WTC11 (cell line): ENCODE results near the gene C11orf54.

Experiments used
- CREM ChIP-seq: sonication (generic); formaldehyde crosslinking; IDR thresholded peaks from 2 replicates; pipeline ENCODE4 v1.8.1; 2022; ENCODE audit warnings: mild to moderate bottlenecking, missing genetic modification reagents, moderate library complexity
- CTCF ChIP-seq: fragments of 200-600 bp; IDR thresholded peaks from 2 replicates; pipeline ENCODE4 v1.8.0; 2022; ENCODE audit warnings: antibody characterized with exemption
- MYBL2 ChIP-seq: sonication (generic); formaldehyde crosslinking; IDR thresholded peaks from 2 replicates; pipeline ENCODE4 v1.8.1; 2023; ENCODE audit warnings: mild to moderate bottlenecking, moderate library complexity, missing genetic modification reagents
- NR1H2 ChIP-seq: sonication (generic); formaldehyde crosslinking; IDR thresholded peaks from 2 replicates; pipeline ENCODE4 v1.9.0; 2021; ENCODE audit warnings: mild to moderate bottlenecking, moderate library complexity, missing genetic modification reagents
- NR3C1 ChIP-seq: sonication (generic); formaldehyde crosslinking; conservative IDR thresholded peaks from 2 replicates; pipeline ENCODE4 v1.8.1; 2023; ENCODE audit warnings: low read depth, mild to moderate bottlenecking, missing genetic modification reagents
- SP1 ChIP-seq: sonication (generic); formaldehyde crosslinking; conservative IDR thresholded peaks from 2 replicates; pipeline ENCODE4 v1.8.1; 2022; ENCODE audit warnings: missing genetic modification reagents
- TEAD1 ChIP-seq: sonication (generic); formaldehyde crosslinking; IDR thresholded peaks from 2 replicates; pipeline ENCODE4 v1.8.0; 2022; ENCODE audit warnings: mild to moderate bottlenecking, missing genetic modification reagents
- USF2 ChIP-seq: sonication (generic); formaldehyde crosslinking; IDR thresholded peaks from 2 replicates; pipeline ENCODE4 v1.8.1; 2023; ENCODE audit warnings: mild to moderate bottlenecking, missing genetic modification reagents, moderate library complexity
- ZNF232 ChIP-seq: sonication (generic); formaldehyde crosslinking; IDR thresholded peaks from 2 replicates; pipeline ENCODE4 v1.8.0; 2022; ENCODE audit warnings: mild to moderate bottlenecking, missing genetic modification reagents
- ZNF317 ChIP-seq: sonication (generic); formaldehyde crosslinking; IDR thresholded peaks from 2 replicates; pipeline ENCODE4 v1.8.1; 2023; ENCODE audit warnings: low read depth, mild to moderate bottlenecking, moderate library complexity, missing genetic modification reagents, borderline replicate concordance
- TF ChIP-seq, protein P1 (sequence below): sonication (generic); formaldehyde crosslinking; IDR thresholded peaks from 2 replicates; pipeline ENCODE4 v1.8.1; 2022; ENCODE audit warnings: low read depth, missing genetic modification reagents, borderline replicate concordance

GRCh38 chr11:93737904-93738612, 3.4 kb upstream of the C11orf54 start:
- TF ChIP-seq CTCF (no peak), NR1H2 (CRISPR knock-in tag) (no peak), ZNF232 (CRISPR knock-in tag) (no peak), TEAD1 (no peak), SP1 (CRISPR knock-in tag) (no peak), USF2 (CRISPR knock-in tag) (no peak), ZNF317 (CRISPR knock-in tag) (no peak), CREM (CRISPR knock-in tag) (no peak), NR3C1 (CRISPR knock-in tag) (no peak), MYBL2 (CRISPR knock-in tag) (no peak)
- TF ChIP-seq, protein P1, sequence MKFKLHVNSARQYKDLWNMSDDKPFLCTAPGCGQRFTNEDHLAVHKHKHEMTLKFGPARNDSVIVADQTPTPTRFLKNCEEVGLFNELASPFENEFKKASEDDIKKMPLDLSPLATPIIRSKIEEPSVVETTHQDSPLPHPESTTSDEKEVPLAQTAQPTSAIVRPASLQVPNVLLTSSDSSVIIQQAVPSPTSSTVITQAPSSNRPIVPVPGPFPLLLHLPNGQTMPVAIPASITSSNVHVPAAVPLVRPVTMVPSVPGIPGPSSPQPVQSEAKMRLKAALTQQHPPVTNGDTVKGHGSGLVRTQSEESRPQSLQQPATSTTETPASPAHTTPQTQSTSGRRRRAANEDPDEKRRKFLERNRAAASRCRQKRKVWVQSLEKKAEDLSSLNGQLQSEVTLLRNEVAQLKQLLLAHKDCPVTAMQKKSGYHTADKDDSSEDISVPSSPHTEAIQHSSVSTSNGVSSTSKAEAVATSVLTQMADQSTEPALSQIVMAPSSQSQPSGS (CRISPR knock-in tag): no peak
